Measurements from ENCODE around the gene ITPKB. TPM values are rescaled to one million over a fixed set of nuclear protein-coding genes. Genes with fewer than 3 reads are reported as not detected.

The ITPKB gene
- total RNA-seq, 1 experiment from 2014 or later = 4.4 TPM

DNA sequence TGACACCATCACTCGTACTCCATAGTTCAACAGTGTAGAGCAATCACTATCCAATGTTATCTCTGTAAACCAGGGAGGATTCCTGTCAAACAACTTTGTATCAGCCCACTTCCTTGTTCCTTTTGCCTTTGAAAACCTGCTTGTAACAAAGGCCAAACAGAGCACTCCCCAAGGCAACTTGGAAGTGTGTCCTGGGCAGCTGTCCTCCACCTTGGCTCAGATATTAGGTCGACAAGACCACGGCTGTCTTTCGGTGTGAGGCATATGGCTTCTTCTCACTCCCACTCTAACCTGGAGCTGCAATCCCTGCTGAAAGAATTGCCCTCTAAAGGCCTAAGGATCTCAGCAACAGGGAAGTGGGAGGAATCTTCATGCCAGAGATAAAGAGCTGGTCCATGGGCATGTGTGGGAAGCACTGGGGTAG, 66.7 kb downstream of the ITPKB start:
- Histone ChIP-seq H3K4me1 (peaks cover 18% of the 10 kb centered on the region; the same call in 1 of the 2 replicates), H3K27me3 (replicated peaks; ENCODE audit: control insufficient read depth, insufficient read depth, low read length) (no peaks in the 10 kb centered on the region), H3K9me3 (no peaks in the 10 kb centered on the region), H3K36me3 (ENCODE audit: control insufficient read depth, insufficient read depth, low read length) (no peaks in the 10 kb centered on the region), H3K4me3 (ENCODE audit: low read depth, low read length) (no peak overlapping the region)
- BruUV-seq (replicated peaks) = no TSS peak
- POLR2A ChIA-PET = no interaction called here
- H3K27me3 Mint-ChIP-seq (ENCODE audit: insufficient read depth, unreplicated experiment) = no peaks in the 10 kb centered on the region
- no peak for TF ChIP-seq CTCF (IDR thresholded peaks at IDR 0.05; ENCODE audit: insufficient read depth in 1 of 2, low read depth in 1 of 2, low read length in 1 of 2, severe bottlenecking in 1 of 2, unreplicated experiment in 1 of 2)
- H3K27ac Mint-ChIP-seq (ENCODE audit: unreplicated experiment) = peak overlapping the region; percentile 71
- DNase-seq = peak in 1 of 2 experiments; percentile 39
- no peaks in the 10 kb centered on the region for H3K9me3 Mint-ChIP-seq (ENCODE audit: unreplicated experiment)
- H3K4me3 Mint-ChIP-seq (ENCODE audit: unreplicated experiment) = no peak overlapping the region
- CTCF ChIA-PET = no interaction called here
- intact Hi-C loops (cut with micrococcal nuclease; ENCODE audit: unreplicated experiment) = no loop called here
- H3K36me3 Mint-ChIP-seq (ENCODE audit: insufficient read depth, unreplicated experiment) = no peaks in the 10 kb centered on the region
- H3K4me1 Mint-ChIP-seq (ENCODE audit: low read depth, unreplicated experiment) = peaks cover 24% of the 10 kb centered on the region

DNA sequence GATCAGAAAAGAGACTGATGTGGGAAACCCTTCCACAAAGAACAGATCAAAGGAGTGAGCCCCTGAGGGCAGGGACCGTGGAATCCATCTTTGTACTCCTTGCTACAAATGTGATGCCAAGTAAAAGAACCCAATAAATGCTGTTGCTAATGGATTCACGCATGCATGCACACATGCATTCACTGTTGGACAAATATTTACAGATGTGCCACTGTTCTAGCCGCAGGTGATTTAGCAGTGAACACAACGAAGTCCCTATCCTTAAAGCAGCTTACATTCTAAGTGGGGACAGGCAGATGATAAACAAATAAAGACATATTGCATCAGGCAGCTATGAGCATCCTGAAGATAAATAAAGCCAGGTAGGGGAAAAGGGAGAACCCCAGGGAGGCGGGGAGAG, 67.8 kb downstream of the ITPKB start:
- peaks cover 24% of the 10 kb centered on the region for H3K4me1 Mint-ChIP-seq (ENCODE audit: low read depth, unreplicated experiment)

DNA sequence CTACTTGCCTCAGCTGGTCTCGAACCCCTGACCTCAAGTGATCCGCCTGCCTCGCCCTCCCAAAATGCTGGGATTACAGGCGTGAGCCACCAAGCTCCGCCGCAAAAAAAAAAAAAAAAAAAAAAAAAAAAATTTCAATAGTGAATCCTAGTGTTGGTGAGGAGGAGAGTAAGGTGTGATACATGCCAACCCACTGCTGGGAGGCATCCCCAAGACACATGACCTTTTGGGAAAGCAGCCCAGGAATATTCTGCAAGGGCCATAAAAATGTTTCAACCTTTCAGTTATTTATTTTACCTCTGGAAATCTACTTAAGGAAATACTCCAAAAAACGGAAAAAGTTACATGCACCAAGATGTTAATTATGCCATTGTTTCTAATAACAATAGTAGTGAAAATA, 69.0 kb downstream of the ITPKB start:
- ChIA-PET CTCF (no interaction called here), POLR2A (no interaction called here)
- H3K36me3 ChIP-seq (ENCODE audit: control insufficient read depth, insufficient read depth, low read length) = no peaks in the 10 kb centered on the region
- DNase-seq = no peak
- H3K9me3 ChIP-seq = no peaks in the 10 kb centered on the region
- Mint-ChIP-seq H3K9me3 (ENCODE audit: unreplicated experiment) (no peaks in the 10 kb centered on the region), H3K27ac (ENCODE audit: unreplicated experiment) (no peak overlapping the region), H3K4me3 (ENCODE audit: unreplicated experiment) (no peak overlapping the region), H3K27me3 (ENCODE audit: insufficient read depth, unreplicated experiment) (no peaks in the 10 kb centered on the region), H3K36me3 (ENCODE audit: insufficient read depth, unreplicated experiment) (no peaks in the 10 kb centered on the region), H3K4me1 (ENCODE audit: low read depth, unreplicated experiment) (peaks cover 24% of the 10 kb centered on the region)
- TF ChIP-seq CTCF (IDR thresholded peaks at IDR 0.05; ENCODE audit: insufficient read depth in 1 of 2, low read depth in 1 of 2, low read length in 1 of 2, severe bottlenecking in 1 of 2, unreplicated experiment in 1 of 2) = no peak
- BruUV-seq (replicated peaks) = no TSS peak
- peaks cover 18% of the 10 kb centered on the region; the same call in 1 of the 2 replicates for H3K4me1 ChIP-seq
- intact Hi-C loops (cut with micrococcal nuclease; ENCODE audit: unreplicated experiment) = no loop called here
- H3K27me3 ChIP-seq (replicated peaks; ENCODE audit: control insufficient read depth, insufficient read depth, low read length) = no peaks in the 10 kb centered on the region
- no peak overlapping the region for H3K4me3 ChIP-seq (ENCODE audit: low read depth, low read length)

More for the DNA sequence above, 67.8 kb downstream of the ITPKB start:
- peak overlapping the region; percentile 71 for H3K27ac Mint-ChIP-seq (ENCODE audit: unreplicated experiment)
- no peak for TF ChIP-seq CTCF (IDR thresholded peaks at IDR 0.05; ENCODE audit: insufficient read depth in 1 of 2, low read depth in 1 of 2, low read length in 1 of 2, severe bottlenecking in 1 of 2, unreplicated experiment in 1 of 2)
- no peak for DNase-seq
- Histone ChIP-seq H3K27me3 (replicated peaks; ENCODE audit: control insufficient read depth, insufficient read depth, low read length) (no peaks in the 10 kb centered on the region), H3K4me1 (peaks cover 18% of the 10 kb centered on the region; the same call in 1 of the 2 replicates), H3K4me3 (ENCODE audit: low read depth, low read length) (no peak overlapping the region), H3K36me3 (ENCODE audit: control insufficient read depth, insufficient read depth, low read length) (no peaks in the 10 kb centered on the region), H3K9me3 (no peaks in the 10 kb centered on the region)
- CTCF ChIA-PET = no interaction called here
- no peaks in the 10 kb centered on the region for H3K27me3 Mint-ChIP-seq (ENCODE audit: insufficient read depth, unreplicated experiment)
- no TSS peak for BruUV-seq (replicated peaks)
- H3K4me3 Mint-ChIP-seq (ENCODE audit: unreplicated experiment) = no peak overlapping the region
- no peaks in the 10 kb centered on the region for H3K9me3 Mint-ChIP-seq (ENCODE audit: unreplicated experiment)
- POLR2A ChIA-PET = no interaction called here
- H3K36me3 Mint-ChIP-seq (ENCODE audit: insufficient read depth, unreplicated experiment) = no peaks in the 10 kb centered on the region
- intact Hi-C loops (cut with micrococcal nuclease; ENCODE audit: unreplicated experiment) = no loop called here
